H4 (cell line): Measurements from ENCODE around the gene NCBP1. TPM values are rescaled to one million over a fixed set of nuclear protein-coding genes. Genes with fewer than 3 reads are reported as not detected.
A peak's percentile ranks its signal among the peaks of the same experiment; 100 is the strongest.

ENCODE experiments used
- DNase-seq: peaks from one replicate; pipeline ENCODE4 v3.0.0-alpha.2; 2015; ENCODE audit warnings: low spot score
- total RNA-seq: library from RNA; depleted of rRNA; stranded (reverse); fragments of >200 nt; shearing (Covaris generic); gene quantifications from 2 replicates; pipeline ENCODE4 v1.2.3, GENCODE V29; 2014

The NCBP1 gene
- total RNA-seq, 1 experiment from 2014 or later: 32.9 TPM

DNA sequence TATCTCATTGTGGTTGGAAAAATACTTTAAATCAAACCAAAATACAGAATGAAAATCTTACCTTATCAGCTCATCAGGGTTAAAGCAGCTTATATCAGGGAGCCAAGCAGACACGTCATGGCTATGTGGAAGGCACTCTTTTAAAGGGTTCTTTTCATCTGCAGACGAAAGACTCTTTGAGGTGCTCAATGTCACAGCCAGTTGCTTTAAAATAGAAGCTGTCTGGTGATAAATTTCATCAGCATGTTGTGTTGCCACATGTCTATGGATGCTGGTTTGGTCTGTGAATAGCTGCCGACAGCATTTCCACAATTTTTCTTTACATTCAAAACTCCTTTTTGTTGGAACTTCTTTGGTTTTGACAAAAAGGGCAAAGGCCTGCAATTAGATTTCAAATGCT lies 8.0 kb upstream of the NCBP1 start:
- no peak for DNase-seq

DNA sequence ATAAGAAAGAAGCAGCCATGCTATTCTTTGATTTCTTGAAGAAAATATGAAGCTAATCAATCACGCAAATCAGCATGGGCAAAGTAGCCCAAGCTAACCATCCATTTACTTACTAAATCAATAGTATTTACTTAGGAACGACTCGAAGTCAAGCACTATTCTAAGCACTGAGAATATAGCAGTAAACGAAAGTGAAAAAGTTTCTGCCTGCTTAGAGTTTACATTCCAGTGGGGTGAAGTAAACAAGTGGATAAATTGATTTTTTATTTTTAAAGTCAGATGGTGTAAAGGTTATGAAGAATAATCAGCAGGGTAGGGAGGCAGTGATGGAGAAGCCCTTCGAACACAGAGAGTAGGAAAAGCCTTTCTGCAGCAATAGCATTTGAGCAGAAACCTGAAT lies 6.0 kb upstream of the NCBP1 start:
- no peak for DNase-seq

DNA sequence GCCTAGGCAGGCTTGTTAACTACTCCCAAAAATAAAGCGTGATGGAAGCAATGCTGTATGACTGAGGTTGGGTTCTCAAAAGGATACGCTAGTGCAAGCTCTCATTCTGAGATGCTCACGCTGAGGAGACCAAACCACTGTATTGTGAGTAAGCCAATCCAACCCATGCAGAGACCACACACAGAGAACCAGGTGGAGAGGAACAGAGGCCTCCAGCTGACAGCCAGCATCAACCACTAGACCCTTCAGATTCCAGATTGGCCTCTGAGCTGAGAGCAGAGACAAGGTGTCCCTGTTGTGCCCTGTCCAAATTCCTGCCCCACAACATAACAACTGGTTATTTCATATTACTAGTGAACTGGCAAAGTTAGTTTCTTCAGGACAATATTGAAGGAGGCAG lies 5.0 kb upstream of the NCBP1 start:
- no peak for DNase-seq

GRCh38 chr9:97629156-97629555 lies 4.5 kb upstream of the NCBP1 start:
- no peak for DNase-seq

DNA sequence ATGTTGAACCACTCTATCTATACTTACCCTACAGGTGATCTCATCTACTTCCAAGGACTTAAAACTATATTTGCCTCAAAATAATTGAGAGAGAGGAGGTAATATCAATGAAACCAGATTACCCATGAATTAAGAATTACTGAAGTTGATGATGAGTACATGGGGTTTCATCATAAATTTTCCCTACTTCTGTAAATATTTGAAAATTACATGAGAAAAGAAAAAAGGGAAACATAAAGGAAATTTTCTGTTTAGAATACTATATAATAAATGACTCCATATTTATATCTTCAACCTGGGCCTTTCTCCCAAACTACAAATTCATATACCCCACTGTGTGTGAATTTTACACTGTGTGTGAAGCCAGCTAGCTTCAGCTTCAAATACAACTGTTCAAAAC lies 3.0 kb upstream of the NCBP1 start:
- DNase-seq: no peak

GRCh38 chr9:97632248-97632984 lies 1.2 kb upstream of the NCBP1 start:
- DNase-seq: peak; percentile 8

DNA sequence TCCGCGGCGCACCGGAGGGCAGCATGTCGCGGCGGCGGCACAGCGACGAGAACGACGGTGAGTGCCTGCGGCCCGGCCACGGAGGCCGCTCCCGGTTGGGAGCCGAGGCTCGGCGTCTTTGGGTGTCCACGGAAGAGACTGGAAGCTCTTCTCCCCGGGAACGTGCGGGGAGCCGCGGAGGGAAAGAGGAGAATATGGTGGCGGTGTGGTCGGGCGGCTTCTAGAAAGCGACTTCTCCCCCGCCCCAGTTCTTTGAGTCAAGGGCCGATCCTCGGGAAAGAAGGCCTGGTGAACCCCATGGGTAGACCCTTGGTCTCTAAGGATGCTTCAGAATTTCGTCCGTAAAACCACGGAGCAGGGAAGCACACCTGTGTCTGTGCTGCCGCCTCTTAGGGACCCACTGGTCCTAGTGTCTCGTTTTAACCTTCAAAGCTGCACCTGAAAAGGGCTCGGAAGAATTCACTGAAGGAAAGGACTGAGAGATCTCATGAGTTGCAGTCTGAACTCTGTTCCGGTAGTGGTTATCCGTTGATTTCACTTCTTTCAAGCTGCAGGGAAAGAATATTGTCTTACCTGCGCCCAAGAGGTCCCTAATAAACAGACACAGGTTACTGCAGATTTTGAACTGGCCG lies 354 bp downstream of the NCBP1 start:
- no peak for DNase-seq

DNA sequence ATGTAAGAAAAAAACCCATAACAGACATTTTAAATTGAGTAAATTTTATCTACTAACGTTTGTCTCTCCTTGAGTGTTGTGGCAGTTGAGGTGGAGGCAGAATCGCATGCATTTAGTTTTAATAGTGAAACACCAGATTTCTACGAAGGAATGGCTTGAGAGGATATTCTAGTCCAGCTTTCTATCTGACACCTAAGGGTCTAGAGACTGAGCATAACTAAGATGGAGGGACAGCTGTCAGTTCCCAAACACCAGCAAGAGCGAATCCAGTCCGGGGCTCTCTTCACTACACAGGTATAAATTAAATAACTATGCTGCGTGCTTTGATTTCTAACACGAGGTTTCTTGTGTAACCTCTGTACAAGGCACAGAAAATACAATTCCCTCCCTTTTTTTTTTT lies 1.4 kb downstream of the NCBP1 start:
- DNase-seq: no peak

DNA sequence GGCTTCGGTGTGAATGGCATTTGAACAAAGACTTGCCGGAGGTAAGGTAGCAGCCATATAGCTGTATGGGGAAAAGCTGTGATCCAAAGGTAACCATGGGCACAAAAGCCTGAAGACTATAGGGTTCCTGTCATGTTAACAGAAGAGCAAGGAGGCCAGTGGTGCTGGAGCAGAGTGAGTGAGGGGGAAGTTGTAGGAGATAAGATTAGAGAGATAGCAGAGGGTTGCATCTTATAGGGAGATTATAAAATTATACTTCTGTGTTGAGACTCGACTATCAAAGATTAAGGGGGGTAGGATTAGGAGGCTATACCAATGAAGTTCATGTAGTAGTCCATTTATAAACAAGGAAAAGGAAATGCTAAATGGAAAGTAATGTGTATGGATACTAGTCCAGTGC lies 3.3 kb downstream of the NCBP1 start:
- no peak for DNase-seq

GRCh38 chr9:97638666-97639065 lies 5.0 kb downstream of the NCBP1 start:
- DNase-seq: no peak

GRCh38 chr9:97640325-97640724 lies 6.7 kb downstream of the NCBP1 start:
- no peak for DNase-seq

- no peak for DNase-seq
Observed at GRCh38 chr9:97645720-97646119, 12.1 kb downstream of the NCBP1 start.

DNA sequence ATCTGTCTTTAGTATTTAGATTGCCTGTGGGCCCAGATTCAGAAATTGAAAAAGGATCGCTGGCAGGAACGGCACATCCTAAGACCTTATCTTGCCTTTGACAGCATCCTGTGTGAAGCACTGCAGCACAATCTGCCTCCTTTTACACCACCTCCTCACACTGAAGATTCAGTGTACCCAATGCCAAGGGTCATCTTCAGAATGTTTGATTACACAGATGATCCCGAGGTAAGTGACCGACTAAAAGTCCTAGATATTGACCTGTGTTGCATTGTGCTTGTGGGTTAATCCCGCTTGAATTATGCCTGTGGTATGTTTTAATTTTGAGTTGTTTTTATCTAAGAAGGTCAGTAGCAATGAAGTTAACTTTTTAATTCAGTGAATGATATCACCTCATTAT lies 14.4 kb downstream of the NCBP1 start:
- no peak for DNase-seq

GRCh38 chr9:97651646-97652045 lies 18.0 kb downstream of the NCBP1 start:
- DNase-seq: no peak

GRCh38 chr9:97658707-97659106 lies 25.1 kb downstream of the NCBP1 start:
- DNase-seq: no peak

DNA sequence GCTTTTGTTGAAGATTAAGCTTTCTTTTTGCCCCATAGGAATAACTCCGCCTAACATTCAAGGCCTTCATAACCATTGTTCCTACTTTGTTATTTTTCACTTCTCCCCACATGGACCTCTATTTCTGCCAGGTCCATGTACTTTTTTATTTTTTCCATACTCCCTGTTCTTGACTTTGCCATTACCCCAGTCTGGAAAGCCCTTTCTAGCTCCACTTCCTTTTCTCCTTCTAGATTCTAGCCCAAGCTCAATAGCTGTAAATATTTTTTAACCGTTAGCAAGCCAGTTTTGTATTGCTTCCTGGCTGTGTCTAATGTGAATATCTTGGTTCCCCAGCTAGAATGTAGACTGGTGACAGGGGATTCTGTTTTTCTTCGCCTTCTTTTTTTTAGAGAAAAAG lies 26.1 kb downstream of the NCBP1 start:
- no peak for DNase-seq

DNA sequence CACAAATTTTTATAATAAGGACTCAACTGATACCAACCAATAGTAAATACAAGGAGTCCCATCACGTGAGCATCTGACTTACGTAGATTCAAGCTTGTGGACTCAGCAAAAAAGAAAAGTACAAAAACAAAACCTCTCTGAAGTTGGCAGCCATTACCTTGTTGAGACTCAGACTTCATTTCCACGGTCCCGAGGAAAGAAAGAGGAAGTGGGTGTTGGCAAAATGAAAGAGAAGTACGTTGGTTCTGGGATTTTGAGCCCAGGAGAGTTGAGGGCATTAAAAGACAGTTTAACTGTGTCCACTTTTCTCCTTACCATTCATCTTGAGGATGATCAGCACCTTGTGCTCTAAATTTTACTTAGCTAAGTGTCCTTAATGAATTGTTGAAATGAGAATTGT lies 26.7 kb downstream of the NCBP1 start:
- no peak for DNase-seq

DNA sequence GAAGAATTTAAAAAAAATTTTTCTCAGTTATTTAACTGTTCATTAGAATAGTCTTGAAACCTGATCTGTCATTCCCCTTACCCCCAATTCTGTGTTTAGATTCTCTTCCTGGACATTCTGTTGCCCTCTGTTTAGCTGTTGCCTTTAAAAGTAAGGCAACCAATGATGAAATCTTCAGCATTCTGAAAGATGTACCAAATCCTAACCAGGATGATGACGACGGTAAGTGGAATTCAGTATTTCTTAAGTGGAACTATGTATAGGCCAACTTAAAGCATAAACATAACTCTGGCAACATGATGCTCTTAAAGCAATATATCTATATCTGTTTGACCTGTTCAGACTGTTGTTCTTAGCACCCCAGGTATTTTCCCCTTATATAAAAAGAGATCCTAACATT lies 27.2 kb downstream of the NCBP1 start:
- DNase-seq: no peak

GRCh38 chr9:97665742-97666141 lies 32.1 kb downstream of the NCBP1 start:
- no peak for DNase-seq

GRCh38 chr9:97666907-97667686 lies 33.5 kb downstream of the NCBP1 start:
- no peak for DNase-seq

DNA sequence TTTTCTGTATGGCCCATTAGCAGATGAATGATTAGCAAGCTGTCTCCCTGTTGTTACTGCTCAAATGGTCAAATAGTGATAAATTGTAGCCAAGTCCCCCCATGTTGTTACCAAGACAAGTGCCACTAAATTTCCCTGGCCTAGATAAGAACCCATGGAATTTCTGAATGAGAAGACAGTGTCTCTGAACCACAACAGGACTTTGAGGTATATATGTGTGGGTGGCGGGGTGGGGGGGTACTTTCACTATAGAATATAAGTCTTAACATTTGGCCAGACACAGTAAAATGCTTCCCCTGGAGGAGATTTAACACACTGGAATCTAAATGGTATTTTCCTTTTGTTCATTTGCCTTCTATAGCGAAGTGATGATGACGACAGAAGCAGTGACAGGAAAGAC lies 34.9 kb downstream of the NCBP1 start:
- no peak for DNase-seq

GRCh38 chr9:97670586-97670985 lies 37.0 kb downstream of the NCBP1 start:
- DNase-seq: no peak

GRCh38 chr9:97672403-97672802 lies 38.8 kb downstream of the NCBP1 start:
- no peak for DNase-seq
